Sigmoid colon (tissue), 7 donors: ENCODE measurements around the gene PDK1. TPM values are rescaled to one million over a fixed set of nuclear protein-coding genes. Genes with fewer than 3 reads are reported as not detected.

Experiments
- DNase-seq: peaks from one replicate; pipeline ENCODE4 v3.0.0-alpha.2; 2019
- H3K27ac ChIP-seq, 4 donors: fragments of 200-600 bp; sonication (generic); one replicate each; pipeline ENCODE4 v1.5.1; 2016 to 2019; ENCODE audit warnings: mild to moderate bottlenecking in 1 of 4
- H3K27me3 ChIP-seq, 3 donors: fragments of 200-600 bp; sonication (generic); one replicate each; pipeline ENCODE4 v1.5.1; 2019; ENCODE audit warnings: mild to moderate bottlenecking in 1 of 3
- H3K36me3 ChIP-seq, 4 donors: fragments of 200-600 bp; sonication (generic); one replicate each; pipeline ENCODE4 v1.5.1; 2016 to 2019
- H3K4me1 ChIP-seq, 4 donors: fragments of 200-600 bp; sonication (generic); one replicate each; pipeline ENCODE4 v1.5.1; 2017 to 2019
- H3K4me3 ChIP-seq, 4 donors: fragments of 200-600 bp; sonication (generic); one replicate each; pipeline ENCODE4 v1.5.1; 2017 to 2019; ENCODE audit warnings: mild to moderate bottlenecking in 2 of 4, moderate library complexity in 1 of 4
- H3K9me3 ChIP-seq, 4 donors: fragments of 200-600 bp in 3 of 4; sonication (generic) in 3 of 4; one replicate each; pipeline versions ENCODE4 v1.5.1 to v1.6.1; 2013 to 2019
- CTCF ChIP-seq, 4 experiments: fragments of 450-650 bp in 3 of 4; fragments of 200-600 bp in 1 of 4; IDR thresholded peaks; one replicate each; pipeline ENCODE4 v1.5.1; 2016 to 2019; ENCODE audit warnings: antibody characterized with exemption in 4 of 4, mild to moderate bottlenecking in 3 of 4, moderate library complexity in 2 of 4
- EP300 ChIP-seq, 4 donors: sonication (generic); formaldehyde crosslinking; IDR thresholded peaks; one replicate each; pipeline ENCODE4 v1.6.1; 2017; ENCODE audit warnings: antibody characterized with exemption in 4 of 4
- POLR2A ChIP-seq, 2 donors: fragments of 450-650 bp; IDR thresholded peaks; one replicate each; pipeline ENCODE4 v1.6.1; 2016; ENCODE audit warnings: antibody characterized with exemption in 2 of 2, mild to moderate bottlenecking in 2 of 2, moderate library complexity in 2 of 2
- POLR2AphosphoS5 ChIP-seq, 4 donors: sonication (generic); formaldehyde crosslinking; IDR thresholded peaks; one replicate each; pipeline ENCODE4 v1.6.1; 2017; ENCODE audit warnings: antibody characterized with exemption in 4 of 4
- WGBS, 2 donors: extraction: QIAGEN DNeasy Blood & Tissue Kit; methylation state at CpG; one replicate each; pipeline ENCODE4 v1.1.7; 2013; 5-methylcytosine and 5-hydroxymethylcytosine counted together
- intact Hi-C: fragments of 100-400 bp; cut with DNase I; formaldehyde crosslinking; loops from one replicate; pipeline ENCODE4 v1.15.1; 2023
- polyA plus RNA-seq, 3 donors: library from polyadenylated mRNA; stranded (reverse); fragments of 200-250 nt; gene quantifications; one replicate each; pipeline ENCODE4 v1.2.3, GENCODE V29; 2013
- total RNA-seq, 4 donors: library from RNA; depleted of rRNA; stranded (reverse); fragments of >200 nt; gene quantifications; one replicate each; pipeline ENCODE4 v1.1.0, GENCODE V29; 2016
- donor health status: healthy with polysubstance abuse.
- donor health status: Bipolar disorder and iron deficiency.
- donor health status: healthy.

Gene PDK1
- total and polyA plus RNA-seq, 7 donors: 3.5 to 15.0 (median 6.4) TPM

- no peak overlapping the region for H3K4me3 ChIP-seq
- intact Hi-C loops: no loop called here
- peaks cover 0 to 25% (median 0%) of the 10 kb centered on the region in 4 donors for H3K36me3 ChIP-seq
- 17 to 72% methylated on average over 1 of the region's 1 CpG for WGBS, 2 donors
- no peak overlapping the region for H3K27ac ChIP-seq
- no peaks in the 10 kb centered on the region for H3K9me3 ChIP-seq
- TF ChIP-seq POLR2AphosphoS5 (IDR thresholded peaks at IDR 0.05) (no peak), EP300 (IDR thresholded peaks at IDR 0.05) (no peak), CTCF (IDR thresholded peaks at IDR 0.05) (no peak)
- H3K4me1 ChIP-seq: peaks cover 0 to 5% (median 2%) of the 10 kb centered on the region in 4 donors
- DNase-seq: no peak
- no peaks in the 10 kb centered on the region for H3K27me3 ChIP-seq
Observed at GRCh38 chr2:172562298-172562697, 6.4 kb downstream of the PDK1 start.

- H3K4me1 ChIP-seq: peaks cover 0 to 3% (median 0%) of the 10 kb centered on the region in 4 donors
- no peak overlapping the region for H3K27ac ChIP-seq
- H3K27me3 ChIP-seq: no peaks in the 10 kb centered on the region
- no peak overlapping the region for H3K4me3 ChIP-seq
- DNase-seq: no peak
- TF ChIP-seq POLR2AphosphoS5 (IDR thresholded peaks at IDR 0.05): no peak
- no peak for TF ChIP-seq EP300 (IDR thresholded peaks at IDR 0.05)
- no peak for TF ChIP-seq POLR2A (IDR thresholded peaks at IDR 0.05)
- no peak for TF ChIP-seq CTCF (IDR thresholded peaks at IDR 0.05)
- intact Hi-C loops: no loop called here
- WGBS, 2 donors: 87 to 90% methylated on average over 5 of the region's 5 CpGs
- H3K36me3 ChIP-seq: peaks cover 0 to 29% (median 0%) of the 10 kb centered on the region in 4 donors
- no peaks in the 10 kb centered on the region for H3K9me3 ChIP-seq
Observed at GRCh38 chr2:172564376-172564775, 8.5 kb downstream of the PDK1 start.

GRCh38 chr2:172571245-172571644, 15.4 kb downstream of the PDK1 start:
- Histone ChIP-seq H3K27ac (no peak overlapping the region), H3K4me1 (no peaks in the 10 kb centered on the region), H3K27me3 (no peaks in the 10 kb centered on the region), H3K4me3 (no peak overlapping the region), H3K9me3 (peaks cover 0 to 5% (median 0%) of the 10 kb centered on the region in 4 donors), H3K36me3 (peaks cover 0 to 43% (median 7%) of the 10 kb centered on the region in 4 donors)
- DNase-seq: no peak
- TF ChIP-seq POLR2AphosphoS5 (IDR thresholded peaks at IDR 0.05) (no peak), EP300 (IDR thresholded peaks at IDR 0.05) (no peak)
- intact Hi-C loops: no loop called here

GRCh38 chr2:172572981-172573380, 17.1 kb downstream of the PDK1 start:
- no peak for TF ChIP-seq EP300 (IDR thresholded peaks at IDR 0.05)
- no peak for TF ChIP-seq POLR2AphosphoS5 (IDR thresholded peaks at IDR 0.05)
- TF ChIP-seq CTCF (IDR thresholded peaks at IDR 0.05): no peak
- TF ChIP-seq POLR2A (IDR thresholded peaks at IDR 0.05): no peak
- no peak overlapping the region for H3K4me3 ChIP-seq
- 72 to 86% methylated on average over 2 of the region's 2 CpGs for WGBS, 2 donors
- H3K27ac ChIP-seq: no peak overlapping the region
- intact Hi-C loops: no loop called here
- no peaks in the 10 kb centered on the region for H3K4me1 ChIP-seq
- H3K9me3 ChIP-seq: peaks cover 0 to 5% (median 4%) of the 10 kb centered on the region in 4 donors
- peaks cover 0 to 37% (median 7%) of the 10 kb centered on the region in 4 donors for H3K36me3 ChIP-seq
- DNase-seq: no peak
- no peaks in the 10 kb centered on the region for H3K27me3 ChIP-seq

- Histone ChIP-seq H3K4me3 (no peak overlapping the region), H3K9me3 (peaks cover 0 to 9% (median 4%) of the 10 kb centered on the region in 4 donors), H3K27ac (no peak overlapping the region), H3K27me3 (no peaks in the 10 kb centered on the region), H3K4me1 (no peaks in the 10 kb centered on the region), H3K36me3 (peaks cover 0 to 37% (median 7%) of the 10 kb centered on the region in 4 donors)
- no peak for TF ChIP-seq CTCF (IDR thresholded peaks at IDR 0.05)
- no peak for TF ChIP-seq POLR2AphosphoS5 (IDR thresholded peaks at IDR 0.05)
- no peak for TF ChIP-seq EP300 (IDR thresholded peaks at IDR 0.05)
- no peak for TF ChIP-seq POLR2A (IDR thresholded peaks at IDR 0.05)
- DNase-seq: no peak
- 95 to 97% methylated on average over 1 of the region's 1 CpG for WGBS, 2 donors
- intact Hi-C loops: no loop called here
Observed at GRCh38 chr2:172574965-172575364, 19.1 kb downstream of the PDK1 start.
